Kidney (tissue), 14 donors: Measurements from ENCODE around the gene DISC1. TPM values are rescaled to one million over a fixed set of nuclear protein-coding genes. Genes with fewer than 3 reads are reported as not detected.
"Not testable (repeated sequence)": the region's sequence is repeated elsewhere in the genome, so short reads cannot be mapped to it uniquely, and the experiment has no call there.

Experiments used
- DNase-seq, 5 donors: peaks; one replicate each; pipeline ENCODE4 v3.0.0-alpha.2; 2013 to 2020
- FAIRE-seq: peaks from 2 replicates; lab custom pipeline; 2012; peaks lifted over from hg19 to GRCh38; lab: Jason Lieb, UNC
- H3K27ac ChIP-seq, 2 donors: one replicate each; pipeline ENCODE4 v1.7.0; 2013; ENCODE audit warnings: low read depth in 2 of 2, low read length in 2 of 2, inconsistent platforms in 1 of 2
- H3K27me3 ChIP-seq: one replicate; pipeline ENCODE4 v1.7.1; 2013; ENCODE audit warnings: low read length, inconsistent platforms; ENCODE audit not compliant: control insufficient read depth, insufficient read depth
- H3K36me3 ChIP-seq, 3 donors: one replicate each; pipeline versions ENCODE4 v1.7.0 to v1.7.1; 2013; ENCODE audit warnings: low read length in 3 of 3, control low read depth in 1 of 3, inconsistent platforms in 1 of 3; ENCODE audit not compliant: insufficient read depth in 3 of 3, control insufficient read depth in 2 of 3
- H3K4me1 ChIP-seq, 3 donors: one replicate each; pipeline versions ENCODE4 v1.7.0 to v1.7.1; 2013; ENCODE audit warnings: low read length in 3 of 3, inconsistent platforms in 1 of 3, low read depth in 1 of 3; ENCODE audit not compliant: control insufficient read depth in 2 of 3, insufficient read depth in 2 of 3
- H3K4me3 ChIP-seq, 3 donors: one replicate each; pipeline versions ENCODE4 v1.7.0 to v1.8.1; 2013; ENCODE audit warnings: low read length in 3 of 3, control low read depth in 1 of 3, inconsistent platforms in 1 of 3
- H3K9ac ChIP-seq, 3 donors: one replicate each; pipeline versions ENCODE4 v1.7.0 to v1.7.1; 2013; ENCODE audit warnings: low read length in 3 of 3, control low read depth in 1 of 3, inconsistent platforms in 1 of 3
- H3K9me3 ChIP-seq, 3 donors: one replicate each; pipeline versions ENCODE4 v1.7.0 to v1.7.1; 2013; ENCODE audit warnings: low read length in 3 of 3, control low read depth in 1 of 3, inconsistent platforms in 1 of 3; ENCODE audit not compliant: control insufficient read depth in 2 of 3, insufficient read depth in 1 of 3
- CTCF ChIP-seq: IDR thresholded peaks from 3 replicates; pipeline ENCODE4 v1.5.1; 2012; ENCODE audit warnings: mild to moderate bottlenecking, moderate library complexity, borderline replicate concordance; ENCODE audit not compliant: insufficient read depth; ENCODE audit errors: extremely low read depth
- intact Hi-C: fragments of 100-400 bp; cut with DNase I; formaldehyde crosslinking; loops from one replicate; pipeline ENCODE4 v1.11.1; 2022
- polyA plus RNA-seq: library from polyadenylated mRNA; stranded (reverse); fragments of 350-450 nt; fragmentation: Illumina TruSeq; extraction: RNeasy Lipid Tissue Mini Kit (QIAGEN cat#74804); gene quantifications from one replicate; pipeline ENCODE4 v1.2.3, GENCODE V29; 2014; ENCODE audit warnings: low read depth, low replicate concordance; ENCODE audit not compliant: insufficient read depth
- total RNA-seq: library from RNA; stranded (reverse); fragmentation: NEBNext Ultra II Directional; extraction: Animal tissue kit (Norgen Biotek cat#: 25700); gene quantifications from one replicate; pipeline ENCODE4 v1.2.1, GENCODE V29; 2021
- donor health status: control.
- donor health status: control.
- donor health status: control.
- donor health status: control.
- donor health status: control.
- donor health status: DM: yes; HTN: yes; CAD: no.
- donor health status: Normal renal cell carcinoma (clear cell type).

DISC1 gene
- total and polyA plus RNA-seq, 2 donors from 2014 or later: 0.80 to 15.9 TPM

GRCh38 chr1:231779081-231779480, 152.5 kb downstream of the DISC1 start:
- Histone ChIP-seq H3K27ac (no peak overlapping the region), H3K4me3 (no peak overlapping the region), H3K9me3 (no peaks in the 10 kb centered on the region), H3K9ac (no peak overlapping the region), H3K36me3 (no peaks in the 10 kb centered on the region), H3K27me3 (no peaks in the 10 kb centered on the region), H3K4me1 (peaks cover 0 to 6% (median 0%) of the 10 kb centered on the region in 3 donors)
- no peak for TF ChIP-seq CTCF
- no peak for DNase-seq
- intact Hi-C loops: no loop called here
- no peak for FAIRE-seq

GRCh38 chr1:231781892-231782291, 155.3 kb downstream of the DISC1 start:
- no peak overlapping the region for H3K4me3 ChIP-seq

GRCh38 chr1:231785073-231785472, 158.5 kb downstream of the DISC1 start:
- H3K27me3 ChIP-seq, intact Hi-C loops, H3K4me3 ChIP-seq, DNase-seq, H3K36me3 ChIP-seq, H3K4me1 ChIP-seq, H3K27ac ChIP-seq, H3K9me3 ChIP-seq, H3K9ac ChIP-seq, FAIRE-seq: not testable (repeated sequence)

More at GRCh38 chr1:231781892-231782291, 155.3 kb downstream of the DISC1 start:
- no peaks in the 10 kb centered on the region for H3K36me3 ChIP-seq
- no peaks in the 10 kb centered on the region for H3K27me3 ChIP-seq
- H3K27ac ChIP-seq: no peak overlapping the region
- FAIRE-seq: no peak
- intact Hi-C loops: no loop called here
- H3K9ac ChIP-seq: no peak overlapping the region
- H3K4me1 ChIP-seq: peaks cover 0 to 4% (median 0%) of the 10 kb centered on the region in 3 donors
- no peaks in the 10 kb centered on the region for H3K9me3 ChIP-seq
- DNase-seq: peak in 1 of 5 donors; percentile 28
- no peak for TF ChIP-seq CTCF

- no peak overlapping the region for H3K4me3 ChIP-seq
- no peak overlapping the region for H3K9ac ChIP-seq
- no peaks in the 10 kb centered on the region for H3K36me3 ChIP-seq
- DNase-seq: no peak
- intact Hi-C loops: no loop called here
- H3K9me3 ChIP-seq: no peaks in the 10 kb centered on the region
- FAIRE-seq: no peak
- H3K4me1 ChIP-seq: no peaks in the 10 kb centered on the region
- H3K27me3 ChIP-seq: no peaks in the 10 kb centered on the region
- H3K27ac ChIP-seq: no peak overlapping the region
- no peak for TF ChIP-seq CTCF
These were observed 159.5 kb downstream of the DISC1 start for GRCh38 chr1:231786126-231786525.
